Gastroesophageal sphincter (tissue), 4 donors: ENCODE data around the gene ZC3H8. TPM values are rescaled to one million over a fixed set of nuclear protein-coding genes. Genes with fewer than 3 reads are reported as not detected.

Experiments used
- ATAC-seq: fragments of 150-250 bp; one replicate; pipeline ENCODE4 v1.9.1; 2016; ENCODE audit warnings: mild to moderate bottlenecking, moderate library complexity
- H3K27ac ChIP-seq, 4 donors: fragments of 200-600 bp; sonication (generic) in 3 of 4; 1 replicate in 3 of 4; 2 replicates in 1 of 4; pipeline ENCODE4 v1.5.1; 2016 to 2019
- H3K27me3 ChIP-seq: fragments of 200-600 bp; sonication (generic); one replicate; pipeline ENCODE4 v1.5.1; 2019
- H3K36me3 ChIP-seq, 2 donors: fragments of 200-600 bp; sonication (generic); one replicate each; pipeline ENCODE4 v1.5.1; 2019; ENCODE audit warnings: control low read depth in 1 of 2
- H3K4me1 ChIP-seq, 3 donors: fragments of 200-600 bp; sonication (generic); 1 replicate in 2 of 3; 2 replicates in 1 of 3; pipeline ENCODE4 v1.5.1; 2016 to 2019; ENCODE audit warnings: control low read depth in 2 of 3
- H3K4me3 ChIP-seq, 2 donors: fragments of 200-600 bp; sonication (generic); one replicate each; pipeline ENCODE4 v1.5.1; 2019; ENCODE audit warnings: mild to moderate bottlenecking in 1 of 2, moderate library complexity in 1 of 2
- H3K9me3 ChIP-seq, 3 donors: fragments of 200-600 bp; sonication (generic); one replicate each; pipeline ENCODE4 v1.5.1; 2017 to 2019; ENCODE audit warnings: control low read depth in 2 of 3
- EP300 ChIP-seq: sonication (generic); formaldehyde crosslinking; IDR thresholded peaks from one replicate; pipeline ENCODE4 v1.6.1; 2017; ENCODE audit warnings: antibody characterized with exemption, mild to moderate bottlenecking
- POLR2A ChIP-seq, 2 donors: fragments of 450-650 bp; IDR thresholded peaks; one replicate each; pipeline ENCODE4 v1.6.1; 2017; ENCODE audit warnings: antibody characterized with exemption in 2 of 2, mild to moderate bottlenecking in 2 of 2, moderate library complexity in 1 of 2
- POLR2AphosphoS5 ChIP-seq: sonication (generic); formaldehyde crosslinking; IDR thresholded peaks from one replicate; pipeline ENCODE4 v1.6.1; 2017; ENCODE audit warnings: antibody characterized with exemption
- WGBS, 2 donors: methylation state at CpG; one replicate each; pipeline ENCODE4 v1.1.5; 2018; ENCODE audit warnings: low coverage in 1 of 2; 5-methylcytosine and 5-hydroxymethylcytosine counted together
- total RNA-seq, 4 donors: library from RNA; depleted of rRNA; stranded (reverse); fragments of >200 nt; gene quantifications; one replicate each; pipeline ENCODE4 v1.1.0, GENCODE V29; 2016
- TF ChIP-seq, protein P1 (sequence below), 4 experiments: fragments of 200-600 bp in 2 of 4; fragments of 450-650 bp in 2 of 4; sonication (generic) in 1 of 4; IDR thresholded peaks; one replicate each; pipeline ENCODE4 v1.5.1; 2017 to 2019; ENCODE audit warnings: antibody characterized with exemption in 4 of 4, mild to moderate bottlenecking in 2 of 4, moderate library complexity in 2 of 4

The ZC3H8 gene
- total RNA-seq, 4 donors from 2014 or later: 3.4 to 14.3 (median 8.5) TPM

- no peak for ATAC-seq
- Histone ChIP-seq H3K4me3 (no peak overlapping the region), H3K27ac (no peak overlapping the region), H3K4me1 (no peaks in the 10 kb centered on the region), H3K27me3 (peaks cover 29% of the 10 kb centered on the region), H3K36me3 (no peaks in the 10 kb centered on the region), H3K9me3 (peaks cover 0 to 9% (median 0%) of the 10 kb centered on the region in 3 donors)
- TF ChIP-seq EP300 (no peak), POLR2A (IDR thresholded peaks at IDR 0.05) (no peak), POLR2AphosphoS5 (no peak)
- TF ChIP-seq, protein P1, sequence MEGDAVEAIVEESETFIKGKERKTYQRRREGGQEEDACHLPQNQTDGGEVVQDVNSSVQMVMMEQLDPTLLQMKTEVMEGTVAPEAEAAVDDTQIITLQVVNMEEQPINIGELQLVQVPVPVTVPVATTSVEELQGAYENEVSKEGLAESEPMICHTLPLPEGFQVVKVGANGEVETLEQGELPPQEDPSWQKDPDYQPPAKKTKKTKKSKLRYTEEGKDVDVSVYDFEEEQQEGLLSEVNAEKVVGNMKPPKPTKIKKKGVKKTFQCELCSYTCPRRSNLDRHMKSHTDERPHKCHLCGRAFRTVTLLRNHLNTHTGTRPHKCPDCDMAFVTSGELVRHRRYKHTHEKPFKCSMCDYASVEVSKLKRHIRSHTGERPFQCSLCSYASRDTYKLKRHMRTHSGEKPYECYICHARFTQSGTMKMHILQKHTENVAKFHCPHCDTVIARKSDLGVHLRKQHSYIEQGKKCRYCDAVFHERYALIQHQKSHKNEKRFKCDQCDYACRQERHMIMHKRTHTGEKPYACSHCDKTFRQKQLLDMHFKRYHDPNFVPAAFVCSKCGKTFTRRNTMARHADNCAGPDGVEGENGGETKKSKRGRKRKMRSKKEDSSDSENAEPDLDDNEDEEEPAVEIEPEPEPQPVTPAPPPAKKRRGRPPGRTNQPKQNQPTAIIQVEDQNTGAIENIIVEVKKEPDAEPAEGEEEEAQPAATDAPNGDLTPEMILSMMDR (IDR thresholded peaks at IDR 0.05): no peak
- WGBS, 2 donors: 96 to 100% methylated on average over 1 to 3 of the region's 8 CpGs
Measured at GRCh38 chr2:112183327-112184025, 71.4 kb downstream of the ZC3H8 start.

GRCh38 chr2:112182581-112183034, 72.2 kb downstream of the ZC3H8 start:
- no peak for ATAC-seq
- TF ChIP-seq, protein P1 (IDR thresholded peaks at IDR 0.05): no peak
- no peak for TF ChIP-seq POLR2AphosphoS5
- no peak for TF ChIP-seq EP300
- no peak for TF ChIP-seq POLR2A (IDR thresholded peaks at IDR 0.05)
- no peak overlapping the region for H3K4me3 ChIP-seq
- H3K9me3 ChIP-seq: peaks cover 0 to 9% (median 0%) of the 10 kb centered on the region in 3 donors
- peaks cover 36% of the 10 kb centered on the region for H3K27me3 ChIP-seq
- WGBS, 2 donors: 83% methylated on average over 4 of the region's 17 CpGs; no CpG with 5 or more reads in 1 of the 2 donors
- no peak overlapping the region for H3K27ac ChIP-seq
- H3K4me1 ChIP-seq: no peaks in the 10 kb centered on the region
- H3K36me3 ChIP-seq: no peaks in the 10 kb centered on the region

GRCh38 chr2:112181571-112182290, 73.1 kb downstream of the ZC3H8 start:
- no peak for ATAC-seq
- peaks cover 36% of the 10 kb centered on the region for H3K27me3 ChIP-seq
- no peak overlapping the region for H3K27ac ChIP-seq
- no peak overlapping the region for H3K4me3 ChIP-seq
- TF ChIP-seq POLR2A (IDR thresholded peaks at IDR 0.05) (no peak), POLR2AphosphoS5 (no peak), EP300 (no peak)
- TF ChIP-seq, protein P1 (IDR thresholded peaks at IDR 0.05): no peak
- peaks cover 0 to 9% (median 0%) of the 10 kb centered on the region in 3 donors for H3K9me3 ChIP-seq
- no peaks in the 10 kb centered on the region for H3K4me1 ChIP-seq
- no peaks in the 10 kb centered on the region for H3K36me3 ChIP-seq
- WGBS, 2 donors: 23 to 30% methylated on average over 2 to 6 of the region's 54 CpGs

DNA sequence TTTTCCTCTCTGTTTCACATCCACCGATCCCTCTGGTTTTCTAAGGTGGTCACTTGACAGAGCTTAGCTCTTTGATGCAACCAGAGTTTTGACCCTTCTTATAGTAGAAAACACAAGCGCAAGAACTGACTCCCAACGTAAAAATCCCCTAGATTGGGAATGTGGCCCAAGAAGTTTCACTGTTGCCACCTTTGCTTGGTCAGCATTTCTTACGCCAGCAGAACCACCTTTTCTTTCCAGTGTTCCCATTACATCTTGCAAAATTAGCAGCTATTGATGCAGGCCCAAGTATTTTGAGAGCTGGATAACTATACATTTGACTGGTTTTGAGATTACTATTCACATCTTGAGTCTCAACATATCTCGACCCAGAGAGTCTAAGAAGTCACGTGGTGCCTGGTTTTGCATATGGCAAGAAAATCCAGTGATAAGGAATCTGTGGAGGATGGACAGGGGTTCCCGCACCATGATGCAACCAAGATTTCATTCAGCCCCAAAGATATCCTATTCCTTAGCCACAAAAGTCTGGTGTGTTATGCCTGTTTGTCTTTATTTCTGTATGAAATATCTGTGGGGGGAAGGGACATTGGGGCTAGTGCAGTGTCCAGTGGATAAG, 78.8 kb downstream of the ZC3H8 start:
- Histone ChIP-seq H3K4me1 (no peaks in the 10 kb centered on the region), H3K4me3 (no peak overlapping the region), H3K36me3 (no peaks in the 10 kb centered on the region), H3K9me3 (peaks cover 0 to 9% (median 0%) of the 10 kb centered on the region in 3 donors), H3K27me3 (peaks cover 25% of the 10 kb centered on the region), H3K27ac (no peak overlapping the region)
- no peak for ATAC-seq
- 93 to 99% methylated on average over 6 to 7 of the region's 7 CpGs for WGBS, 2 donors
- TF ChIP-seq POLR2AphosphoS5: no peak
- TF ChIP-seq, protein P1 (IDR thresholded peaks at IDR 0.05): no peak
- TF ChIP-seq POLR2A (IDR thresholded peaks at IDR 0.05): no peak
- no peak for TF ChIP-seq EP300
